ENCODE results near the gene ZCRB1.

ZCRB1 gene

GRCh38 chr12:42281278-42281677 lies 44.6 kb downstream of the ZCRB1 start:
- DNase-seq (ENCODE audit: low read depth in 2 of 2) = no peak

GRCh38 chr12:42278128-42278510 lies 47.8 kb downstream of the ZCRB1 start:
- no peak for DNase-seq (ENCODE audit: low read depth in 2 of 2)

GRCh38 chr12:42277396-42278127 lies 48.3 kb downstream of the ZCRB1 start:
- no peak for DNase-seq (ENCODE audit: low read depth in 2 of 2)

- DNase-seq (ENCODE audit: low read depth in 2 of 2) = no peak
These were observed 50.4 kb downstream of the ZCRB1 start for GRCh38 chr12:42275499-42275898.

- DNase-seq (ENCODE audit: low read depth in 2 of 2) = no peak
These were observed 52.2 kb downstream of the ZCRB1 start for GRCh38 chr12:42273706-42274105.

- no peak for DNase-seq (ENCODE audit: low read depth in 2 of 2)
These were observed 55.3 kb downstream of the ZCRB1 start for GRCh38 chr12:42270596-42270995.

GRCh38 chr12:42267413-42268190 lies 58.3 kb downstream of the ZCRB1 start:
- no peak for DNase-seq (ENCODE audit: low read depth in 2 of 2)

DNA sequence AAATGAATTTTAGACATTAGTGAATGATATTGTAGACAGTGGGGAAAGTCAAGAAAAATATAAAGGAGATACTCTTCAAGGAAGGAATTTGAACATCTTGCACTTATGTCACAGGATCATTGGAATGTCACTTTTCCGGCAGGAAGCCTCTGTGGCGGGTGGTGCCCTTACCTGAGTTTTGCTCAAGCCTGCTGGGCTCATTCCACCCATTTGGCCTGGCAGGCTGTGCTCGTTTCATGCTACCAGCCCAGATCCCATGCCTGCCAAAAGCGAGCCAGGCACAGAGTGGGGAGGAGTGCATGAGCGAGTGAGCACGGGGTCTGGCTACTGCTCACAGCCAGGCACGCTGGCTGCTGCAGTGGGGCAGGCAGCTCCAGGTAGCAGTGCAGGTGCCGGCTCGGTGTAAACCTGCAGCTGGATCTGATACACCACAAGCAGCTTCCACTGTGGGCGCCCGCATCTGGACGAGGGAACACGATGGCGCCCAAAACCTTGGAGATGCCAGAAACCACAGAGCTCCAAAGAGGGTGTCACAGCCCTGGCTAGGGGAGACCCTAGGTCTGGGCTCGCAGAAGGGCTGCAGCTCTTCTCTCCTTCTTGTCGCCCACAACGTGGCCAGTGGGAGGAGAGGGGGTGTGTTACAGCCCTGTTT lies 59.2 kb downstream of the ZCRB1 start:
- DNase-seq (ENCODE audit: low read depth in 2 of 2) = no peak

GRCh38 chr12:42262271-42262670 lies 63.6 kb downstream of the ZCRB1 start:
- DNase-seq (ENCODE audit: low read depth in 2 of 2) = no peak

Measured in stimulated activated CD4-positive, alpha-beta T cell treated with anti-CD3 and anti-CD28 coated beads, Interleukin-15, amount 100 ng/mL, for 48 hours (primary cell).